ENCODE data around the gene CCDC194.

The CCDC194 gene
- long read RNA-seq, donor 1, partial matches to known transcripts = 65 of 129 reads
- long read RNA-seq, donor 1, other reads (novel, unspliced or antisense) = 63 of 129 reads
- long read RNA-seq, donor 2 = 0 reads
- long read RNA-seq, donor 3 = 0 reads
- long read RNA-seq, donor 4 = 0 reads
- long read RNA-seq, donor 5, partial matches to known transcripts = 0 of 2 reads
- long read RNA-seq, donor 5, other reads (novel, unspliced or antisense) = 0 of 2 reads
- long read RNA-seq, donor 6 = 0 reads
- long read RNA-seq, donor 7 = 0 reads
- long read RNA-seq, donor 8 = 0 reads

- DNase-seq = no peak
Measured at GRCh38 chr19:17393914-17394313, at the start of gene CCDC194. Gene CCDC194 (minus strand): TSS chr19:17394196. CDS start chr19:17394158, 38 bp downstream.

- no peak for DNase-seq
Measured at GRCh38 chr19:17441241-17442021, 47.4 kb upstream of the CCDC194 start.

GRCh38 chr19:17436874-17437267 is 42.9 kb upstream of the CCDC194 start:
- no peak for DNase-seq

- DNase-seq = no peak
Measured at GRCh38 chr19:17436094-17436873, 42.3 kb upstream of the CCDC194 start.

GRCh38 chr19:17435218-17435617 is 41.2 kb upstream of the CCDC194 start:
- DNase-seq = no peak

GRCh38 chr19:17431417-17431816 is 37.4 kb upstream of the CCDC194 start:
- no peak for DNase-seq

GRCh38 chr19:17429641-17430113 is 35.7 kb upstream of the CCDC194 start:
- peak; percentile 45 for DNase-seq

GRCh38 chr19:17424743-17425365 is 30.9 kb upstream of the CCDC194 start:
- peak; percentile 62 for DNase-seq

GRCh38 chr19:17423429-17424208 is 29.6 kb upstream of the CCDC194 start:
- DNase-seq = no peak

GRCh38 chr19:17421942-17422341 is 27.9 kb upstream of the CCDC194 start:
- DNase-seq = no peak

- peak; percentile 78 for DNase-seq
Measured at GRCh38 chr19:17420475-17420924, 26.5 kb upstream of the CCDC194 start.

GRCh38 chr19:17419621-17420474 is 25.9 kb upstream of the CCDC194 start, which contains the start of gene MVB12A:
Gene MVB12A (plus strand): TSS chr19:17420047. CDS start chr19:17420136, 89 bp downstream.
- peak; percentile 91 for DNase-seq

GRCh38 chr19:17419154-17419620 is 25.2 kb upstream of the CCDC194 start:
- no peak for DNase-seq

GRCh38 chr19:17418710-17419109 is 24.7 kb upstream of the CCDC194 start:
- no peak for DNase-seq

- DNase-seq = no peak
Measured at GRCh38 chr19:17415121-17415520, 21.1 kb upstream of the CCDC194 start.

- DNase-seq = no peak
Measured at GRCh38 chr19:17414097-17414496, 20.1 kb upstream of the CCDC194 start.

- DNase-seq = no peak
Measured at GRCh38 chr19:17411801-17412200, 17.8 kb upstream of the CCDC194 start.

- no peak for DNase-seq
Measured at GRCh38 chr19:17409990-17410389, 16.0 kb upstream of the CCDC194 start.

- no peak for DNase-seq
Measured at GRCh38 chr19:17406887-17407196, 12.8 kb upstream of the CCDC194 start.
